Measurements from ENCODE around the gene C6.

Gene C6

DNA sequence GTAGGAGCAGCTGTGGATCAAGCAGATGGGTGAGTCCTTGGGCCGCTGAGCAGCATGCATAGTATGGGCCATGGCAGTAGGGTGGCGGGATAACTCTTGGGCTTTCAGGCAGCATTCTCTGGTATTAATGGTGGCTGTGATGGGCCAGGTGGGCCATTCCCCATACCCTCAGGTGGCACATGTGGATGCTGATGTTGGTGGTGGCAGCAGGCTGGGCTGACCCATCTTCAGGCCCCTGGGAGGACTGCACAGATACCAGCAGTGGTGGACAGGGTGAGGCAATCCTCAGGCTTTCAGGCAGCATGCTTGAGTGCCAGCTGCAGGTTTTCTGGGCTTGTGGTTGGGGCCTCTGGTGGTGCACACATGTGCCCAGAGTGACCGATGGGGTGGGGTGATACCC, 27.1 kb upstream of the C6 start:
- POLR2A ChIA-PET: no interaction called here
- TF ChIP-seq ZNF211 (tag by site-specific recombination; IDR thresholded peaks at IDR 0.05; ENCODE audit: low read depth) (no peak), ZNF837 (tag by site-specific recombination; IDR thresholded peaks at IDR 0.05) (no peak), ZNF155 (tag by site-specific recombination; IDR thresholded peaks at IDR 0.05) (no peak), ZNF510 (tag by site-specific recombination; IDR thresholded peaks at IDR 0.05; ENCODE audit: insufficient replicate concordance) (no peak), TRIM28 (IDR thresholded peaks at IDR 0.05; ENCODE audit: borderline replicate concordance, low read length) (no peak), ZBTB1 (tag by site-specific recombination; IDR thresholded peaks at IDR 0.05) (no peak), ZNF174 (tag by site-specific recombination; IDR thresholded peaks at IDR 0.05) (no peak), GLI4 (tag by site-specific recombination; IDR thresholded peaks at IDR 0.05) (no peak), ZNF366 (tag by site-specific recombination; conservative IDR thresholded peaks at IDR 0.05) (no peak), SCRT1 (tag by site-specific recombination; IDR thresholded peaks at IDR 0.05; ENCODE audit: borderline replicate concordance) (no peak), ZSCAN23 (tag by site-specific recombination; IDR thresholded peaks at IDR 0.05) (no peak), GLIS1 (tag by site-specific recombination; IDR thresholded peaks at IDR 0.05) (no peak), ZNF302 (tag by site-specific recombination; IDR thresholded peaks at IDR 0.05; ENCODE audit: low read depth) (no peak), ZNF223 (tag by site-specific recombination; IDR thresholded peaks at IDR 0.05) (no peak), ZBTB20 (tag by site-specific recombination; IDR thresholded peaks at IDR 0.05) (no peak)
- TF ChIP-seq, protein P1, sequence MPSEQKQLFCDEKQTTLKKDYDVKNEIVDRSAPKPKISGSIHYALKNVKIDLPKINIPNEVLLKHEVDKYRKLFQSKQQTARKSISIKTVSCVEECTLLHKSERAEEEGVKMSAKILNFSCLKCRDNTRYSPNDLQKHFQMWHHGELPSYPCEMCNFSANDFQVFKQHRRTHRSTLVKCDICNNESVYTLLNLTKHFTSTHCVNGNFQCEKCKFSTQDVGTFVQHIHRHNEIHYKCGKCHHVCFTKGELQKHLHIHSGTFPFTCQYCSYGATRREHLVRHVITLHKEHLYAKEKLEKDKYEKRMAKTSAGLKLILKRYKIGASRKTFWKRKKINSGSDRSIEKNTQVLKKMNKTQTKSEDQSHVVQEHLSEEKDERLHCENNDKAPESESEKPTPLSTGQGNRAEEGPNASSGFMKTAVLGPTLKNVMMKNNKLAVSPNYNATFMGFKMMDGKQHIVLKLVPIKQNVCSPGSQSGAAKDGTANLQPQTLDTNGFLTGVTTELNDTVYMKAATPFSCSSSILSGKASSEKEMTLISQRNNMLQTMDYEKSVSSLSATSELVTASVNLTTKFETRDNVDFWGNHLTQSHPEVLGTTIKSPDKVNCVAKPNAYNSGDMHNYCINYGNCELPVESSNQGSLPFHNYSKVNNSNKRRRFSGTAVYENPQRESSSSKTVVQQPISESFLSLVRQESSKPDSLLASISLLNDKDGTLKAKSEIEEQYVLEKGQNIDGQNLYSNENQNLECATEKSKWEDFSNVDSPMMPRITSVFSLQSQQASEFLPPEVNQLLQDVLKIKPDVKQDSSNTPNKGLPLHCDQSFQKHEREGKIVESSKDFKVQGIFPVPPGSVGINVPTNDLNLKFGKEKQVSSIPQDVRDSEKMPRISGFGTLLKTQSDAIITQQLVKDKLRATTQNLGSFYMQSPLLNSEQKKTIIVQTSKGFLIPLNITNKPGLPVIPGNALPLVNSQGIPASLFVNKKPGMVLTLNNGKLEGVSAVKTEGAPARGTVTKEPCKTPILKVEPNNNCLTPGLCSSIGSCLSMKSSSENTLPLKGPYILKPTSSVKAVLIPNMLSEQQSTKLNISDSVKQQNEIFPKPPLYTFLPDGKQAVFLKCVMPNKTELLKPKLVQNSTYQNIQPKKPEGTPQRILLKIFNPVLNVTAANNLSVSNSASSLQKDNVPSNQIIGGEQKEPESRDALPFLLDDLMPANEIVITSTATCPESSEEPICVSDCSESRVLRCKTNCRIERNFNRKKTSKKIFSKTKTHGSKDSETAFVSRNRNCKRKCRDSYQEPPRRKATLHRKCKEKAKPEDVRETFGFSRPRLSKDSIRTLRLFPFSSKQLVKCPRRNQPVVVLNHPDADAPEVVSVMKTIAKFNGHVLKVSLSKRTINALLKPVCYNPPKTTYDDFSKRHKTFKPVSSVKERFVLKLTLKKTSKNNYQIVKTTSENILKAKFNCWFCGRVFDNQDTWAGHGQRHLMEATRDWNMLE (tag by site-specific recombination; conservative IDR thresholded peaks at IDR 0.05; ENCODE audit: low read depth): no peak
- TF ChIP-seq, protein P2, sequence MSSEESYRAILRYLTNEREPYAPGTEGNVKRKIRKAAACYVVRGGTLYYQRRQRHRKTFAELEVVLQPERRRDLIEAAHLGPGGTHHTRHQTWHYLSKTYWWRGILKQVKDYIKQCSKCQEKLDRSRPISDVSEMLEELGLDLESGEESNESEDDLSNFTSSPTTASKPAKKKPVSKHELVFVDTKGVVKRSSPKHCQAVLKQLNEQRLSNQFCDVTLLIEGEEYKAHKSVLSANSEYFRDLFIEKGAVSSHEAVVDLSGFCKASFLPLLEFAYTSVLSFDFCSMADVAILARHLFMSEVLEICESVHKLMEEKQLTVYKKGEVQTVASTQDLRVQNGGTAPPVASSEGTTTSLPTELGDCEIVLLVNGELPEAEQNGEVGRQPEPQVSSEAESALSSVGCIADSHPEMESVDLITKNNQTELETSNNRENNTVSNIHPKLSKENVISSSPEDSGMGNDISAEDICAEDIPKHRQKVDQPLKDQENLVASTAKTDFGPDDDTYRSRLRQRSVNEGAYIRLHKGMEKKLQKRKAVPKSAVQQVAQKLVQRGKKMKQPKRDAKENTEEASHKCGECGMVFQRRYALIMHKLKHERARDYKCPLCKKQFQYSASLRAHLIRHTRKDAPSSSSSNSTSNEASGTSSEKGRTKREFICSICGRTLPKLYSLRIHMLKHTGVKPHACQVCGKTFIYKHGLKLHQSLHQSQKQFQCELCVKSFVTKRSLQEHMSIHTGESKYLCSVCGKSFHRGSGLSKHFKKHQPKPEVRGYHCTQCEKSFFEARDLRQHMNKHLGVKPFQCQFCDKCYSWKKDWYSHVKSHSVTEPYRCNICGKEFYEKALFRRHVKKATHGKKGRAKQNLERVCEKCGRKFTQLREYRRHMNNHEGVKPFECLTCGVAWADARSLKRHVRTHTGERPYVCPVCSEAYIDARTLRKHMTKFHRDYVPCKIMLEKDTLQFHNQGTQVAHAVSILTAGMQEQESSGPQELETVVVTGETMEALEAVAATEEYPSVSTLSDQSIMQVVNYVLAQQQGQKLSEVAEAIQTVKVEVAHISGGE (tag by site-specific recombination; conservative IDR thresholded peaks at IDR 0.05; ENCODE audit: low read depth): no peak

DNA sequence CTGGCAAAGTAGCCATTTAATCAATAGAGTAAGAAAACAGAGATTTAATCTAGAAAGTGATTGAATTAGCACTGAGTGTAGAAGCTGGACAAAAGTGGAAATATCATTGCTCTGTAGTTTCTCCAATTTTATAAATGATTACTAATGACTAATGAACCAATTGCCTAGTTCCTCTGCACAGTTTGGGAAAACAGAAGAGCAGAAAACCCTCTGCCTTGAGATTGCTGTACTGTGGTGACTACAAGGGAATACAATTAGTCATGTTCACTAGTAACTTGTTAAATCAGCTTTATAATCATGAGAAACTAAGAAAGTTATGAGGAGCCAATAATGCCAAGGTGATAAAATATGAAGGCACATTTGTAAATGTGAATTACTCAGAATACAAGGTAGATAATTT, 21.1 kb upstream of the C6 start:
- Histone ChIP-seq H3K4me3 (ENCODE audit: low read depth, low read length) (no peak overlapping the region), H3K36me3 (ENCODE audit: control insufficient read depth in 2 of 2, insufficient read depth in 1 of 2, low read length in 2 of 2) (no peaks in the 10 kb centered on the region), H3K9me3 (ENCODE audit: control insufficient read depth, insufficient read depth, low read depth, low read length) (no peaks in the 10 kb centered on the region), H3K4me1 (ENCODE audit: control insufficient read depth, insufficient read depth, low read length) (no peaks in the 10 kb centered on the region), H3K27ac (ENCODE audit: extremely low read depth, low read depth, low read length) (no peak overlapping the region)
- POLR2A ChIA-PET: no interaction called here
- CTCF ChIA-PET: no interaction called here
- TF ChIP-seq SALL2 (tag by site-specific recombination; IDR thresholded peaks at IDR 0.05; ENCODE audit: borderline replicate concordance) (no peak), ZNF624 (tag by site-specific recombination; IDR thresholded peaks at IDR 0.05) (no peak), BCL11A (tag by site-specific recombination; IDR thresholded peaks at IDR 0.05; ENCODE audit: low read depth) (no peak)
- TF ChIP-seq, protein P3, sequence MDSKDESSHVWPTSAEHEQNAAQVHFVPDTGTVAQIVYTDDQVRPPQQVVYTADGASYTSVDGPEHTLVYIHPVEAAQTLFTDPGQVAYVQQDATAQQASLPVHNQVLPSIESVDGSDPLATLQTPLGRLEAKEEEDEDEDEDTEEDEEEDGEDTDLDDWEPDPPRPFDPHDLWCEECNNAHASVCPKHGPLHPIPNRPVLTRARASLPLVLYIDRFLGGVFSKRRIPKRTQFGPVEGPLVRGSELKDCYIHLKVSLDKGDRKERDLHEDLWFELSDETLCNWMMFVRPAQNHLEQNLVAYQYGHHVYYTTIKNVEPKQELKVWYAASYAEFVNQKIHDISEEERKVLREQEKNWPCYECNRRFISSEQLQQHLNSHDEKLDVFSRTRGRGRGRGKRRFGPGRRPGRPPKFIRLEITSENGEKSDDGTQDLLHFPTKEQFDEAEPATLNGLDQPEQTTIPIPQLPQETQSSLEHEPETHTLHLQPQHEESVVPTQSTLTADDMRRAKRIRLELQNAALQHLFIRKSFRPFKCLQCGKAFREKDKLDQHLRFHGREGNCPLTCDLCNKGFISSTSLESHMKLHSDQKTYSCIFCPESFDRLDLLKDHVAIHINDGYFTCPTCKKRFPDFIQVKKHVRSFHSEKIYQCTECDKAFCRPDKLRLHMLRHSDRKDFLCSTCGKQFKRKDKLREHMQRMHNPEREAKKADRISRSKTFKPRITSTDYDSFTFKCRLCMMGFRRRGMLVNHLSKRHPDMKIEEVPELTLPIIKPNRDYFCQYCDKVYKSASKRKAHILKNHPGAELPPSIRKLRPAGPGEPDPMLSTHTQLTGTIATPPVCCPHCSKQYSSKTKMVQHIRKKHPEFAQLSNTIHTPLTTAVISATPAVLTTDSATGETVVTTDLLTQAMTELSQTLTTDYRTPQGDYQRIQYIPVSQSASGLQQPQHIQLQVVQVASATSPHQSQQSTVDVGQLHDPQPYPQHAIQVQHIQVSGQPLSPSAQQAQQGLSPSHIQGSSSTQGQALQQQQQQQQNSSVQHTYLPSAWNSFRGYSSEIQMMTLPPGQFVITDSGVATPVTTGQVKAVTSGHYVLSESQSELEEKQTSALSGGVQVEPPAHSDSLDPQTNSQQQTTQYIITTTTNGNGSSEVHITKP (tag by site-specific recombination; IDR thresholded peaks at IDR 0.05): no peak
- TF ChIP-seq, protein P4, sequence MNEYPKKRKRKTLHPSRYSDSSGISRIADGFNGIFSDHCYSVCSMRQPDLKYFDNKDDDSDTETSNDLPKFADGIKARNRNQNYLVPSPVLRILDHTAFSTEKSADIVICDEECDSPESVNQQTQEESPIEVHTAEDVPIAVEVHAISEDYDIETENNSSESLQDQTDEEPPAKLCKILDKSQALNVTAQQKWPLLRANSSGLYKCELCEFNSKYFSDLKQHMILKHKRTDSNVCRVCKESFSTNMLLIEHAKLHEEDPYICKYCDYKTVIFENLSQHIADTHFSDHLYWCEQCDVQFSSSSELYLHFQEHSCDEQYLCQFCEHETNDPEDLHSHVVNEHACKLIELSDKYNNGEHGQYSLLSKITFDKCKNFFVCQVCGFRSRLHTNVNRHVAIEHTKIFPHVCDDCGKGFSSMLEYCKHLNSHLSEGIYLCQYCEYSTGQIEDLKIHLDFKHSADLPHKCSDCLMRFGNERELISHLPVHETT (tag by site-specific recombination; IDR thresholded peaks at IDR 0.05): no peak

More for the DNA sequence above, 27.1 kb upstream of the C6 start:
- Histone ChIP-seq H3K4me3 (ENCODE audit: low read depth, low read length) (no peak overlapping the region), H3K27ac (ENCODE audit: extremely low read depth, low read depth, low read length) (no peak overlapping the region), H3K36me3 (ENCODE audit: control insufficient read depth in 2 of 2, insufficient read depth in 1 of 2, low read length in 2 of 2) (no peaks in the 10 kb centered on the region), H3K9me3 (ENCODE audit: control insufficient read depth, insufficient read depth, low read depth, low read length) (no peaks in the 10 kb centered on the region), H3K4me1 (ENCODE audit: control insufficient read depth, insufficient read depth, low read length) (no peaks in the 10 kb centered on the region)
- CTCF ChIA-PET: no interaction called here

Measured in HEK293 (cell line).